Adrenal gland (tissue), 5 donors: ENCODE measurements around the gene PLOD3.

Source experiments
- POLR2A ChIP-seq, 2 donors: fragments of 450-650 bp; IDR thresholded peaks; one replicate each; pipeline ENCODE4 v1.6.1; 2017; ENCODE audit warnings: antibody characterized with exemption in 2 of 2, mild to moderate bottlenecking in 2 of 2, moderate library complexity in 1 of 2
- TF ChIP-seq, protein P1 (sequence below), 6 experiments: fragments of 450-650 bp in 4 of 6; fragments of 200-600 bp in 2 of 6; sonication (generic) in 1 of 6; IDR thresholded peaks; 1 replicate in 5 of 6; 2 replicates in 1 of 6; pipeline versions ENCODE4 v1.5.1 to v1.8.0; 2016 to 2021; ENCODE audit warnings: antibody characterized with exemption in 6 of 6, mild to moderate bottlenecking in 2 of 6, moderate library complexity in 1 of 6
- donor health status: DM: no; HTN: no; CAD: no.

DNA sequence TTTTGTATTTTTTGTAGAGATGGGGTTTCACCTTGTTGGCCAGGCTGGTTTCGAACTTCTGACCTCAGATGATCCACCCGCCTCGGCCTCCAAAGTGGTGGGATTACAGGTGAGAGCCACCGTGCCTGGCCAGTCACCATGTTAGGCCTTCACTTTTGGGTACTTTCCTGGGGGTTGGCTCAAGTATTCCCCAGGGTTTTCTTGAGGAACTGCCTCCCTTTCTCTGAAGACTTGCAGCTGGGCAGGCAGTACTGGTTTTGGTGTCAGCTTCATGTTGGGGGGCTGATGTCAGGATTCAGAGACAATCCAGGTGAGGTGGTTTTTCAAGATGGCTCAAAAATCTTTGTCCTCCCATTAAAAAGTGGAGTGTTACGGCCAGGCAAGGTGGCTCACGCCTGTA lies 8.3 kb upstream of the PLOD3 start:
- TF ChIP-seq, protein P1, sequence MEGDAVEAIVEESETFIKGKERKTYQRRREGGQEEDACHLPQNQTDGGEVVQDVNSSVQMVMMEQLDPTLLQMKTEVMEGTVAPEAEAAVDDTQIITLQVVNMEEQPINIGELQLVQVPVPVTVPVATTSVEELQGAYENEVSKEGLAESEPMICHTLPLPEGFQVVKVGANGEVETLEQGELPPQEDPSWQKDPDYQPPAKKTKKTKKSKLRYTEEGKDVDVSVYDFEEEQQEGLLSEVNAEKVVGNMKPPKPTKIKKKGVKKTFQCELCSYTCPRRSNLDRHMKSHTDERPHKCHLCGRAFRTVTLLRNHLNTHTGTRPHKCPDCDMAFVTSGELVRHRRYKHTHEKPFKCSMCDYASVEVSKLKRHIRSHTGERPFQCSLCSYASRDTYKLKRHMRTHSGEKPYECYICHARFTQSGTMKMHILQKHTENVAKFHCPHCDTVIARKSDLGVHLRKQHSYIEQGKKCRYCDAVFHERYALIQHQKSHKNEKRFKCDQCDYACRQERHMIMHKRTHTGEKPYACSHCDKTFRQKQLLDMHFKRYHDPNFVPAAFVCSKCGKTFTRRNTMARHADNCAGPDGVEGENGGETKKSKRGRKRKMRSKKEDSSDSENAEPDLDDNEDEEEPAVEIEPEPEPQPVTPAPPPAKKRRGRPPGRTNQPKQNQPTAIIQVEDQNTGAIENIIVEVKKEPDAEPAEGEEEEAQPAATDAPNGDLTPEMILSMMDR (IDR thresholded peaks at IDR 0.05): no peak
- no peak for TF ChIP-seq POLR2A (IDR thresholded peaks at IDR 0.05)
